Loucy (cell line): ENCODE results near the gene GAST.

ENCODE experiments used
- H2AFZ ChIP-seq: fragments of 200-600 bp; sonication (generic); 2 replicates; pipeline ENCODE4 v1.6.0; 2016; ENCODE audit warnings: antibody characterized with exemption, mild to moderate bottlenecking, low read length, moderate library complexity
- H3F3A ChIP-seq: fragments of 200-600 bp; 2 replicates; pipeline ENCODE4 v1.6.0; 2016; ENCODE audit warnings: antibody characterized with exemption, low read depth, mild to moderate bottlenecking
- H3K27me3 ChIP-seq: fragments of 200-600 bp; sonication (generic); 2 replicates; pipeline ENCODE4 v1.6.1; 2014; ENCODE audit warnings: low read length, mild to moderate bottlenecking; ENCODE audit not compliant: insufficient read depth, poor library complexity, severe bottlenecking
- H3K36me3 ChIP-seq: fragments of 200-600 bp; sonication (generic); 2 replicates; pipeline ENCODE4 v1.6.1; 2016; ENCODE audit warnings: low read length; ENCODE audit not compliant: insufficient read depth
- H3K4me1 ChIP-seq: fragments of 200-600 bp; sonication (generic); 2 replicates; pipeline ENCODE4 v1.5.1; 2014; ENCODE audit warnings: low read length, mild to moderate bottlenecking; ENCODE audit not compliant: insufficient read depth, poor library complexity, severe bottlenecking
- H3K4me2 ChIP-seq: fragments of 200-600 bp; sonication (generic); 2 replicates; pipeline ENCODE4 v1.6.0; 2014; ENCODE audit warnings: antibody characterized with exemption, low read length, low read depth, mild to moderate bottlenecking; ENCODE audit not compliant: poor library complexity, severe bottlenecking
- H3K4me3 ChIP-seq: fragments of 200-600 bp; sonication (generic); 2 replicates; pipeline ENCODE4 v1.5.1; 2014; ENCODE audit warnings: low read length, mild to moderate bottlenecking, mixed read lengths; ENCODE audit not compliant: poor library complexity, severe bottlenecking
- H3K79me2 ChIP-seq: fragments of 200-600 bp; sonication (generic); 2 replicates; pipeline ENCODE4 v1.6.1; 2014; ENCODE audit warnings: low read length; ENCODE audit not compliant: insufficient read depth
- H3K9ac ChIP-seq: fragments of 200-600 bp; sonication (generic); 2 replicates; pipeline ENCODE4 v1.6.0; 2014; ENCODE audit warnings: mild to moderate bottlenecking, low read depth, low read length, moderate library complexity; ENCODE audit not compliant: poor library complexity, severe bottlenecking
- H3K9me2 ChIP-seq: fragments of 200-600 bp; sonication (generic); replicated peaks from 2 replicates; pipeline ENCODE4 v1.6.1; 2016; ENCODE audit warnings: low read depth, low read length, mixed read lengths
- H3K9me3 ChIP-seq: fragments of 200-600 bp; sonication (generic); 2 replicates; pipeline ENCODE4 v1.6.1; 2014; ENCODE audit warnings: mild to moderate bottlenecking, antibody characterized with exemption, low read length, low read depth; ENCODE audit not compliant: insufficient read depth
- H4K20me1 ChIP-seq: fragments of 200-600 bp; sonication (generic); 2 replicates; pipeline ENCODE4 v1.6.0; 2014; ENCODE audit warnings: antibody characterized with exemption, low read length, mild to moderate bottlenecking; ENCODE audit not compliant: insufficient read depth, poor library complexity, severe bottlenecking
- EZH2phosphoT487 ChIP-seq: fragments of 200-600 bp; IDR thresholded peaks from 2 replicates; pipeline ENCODE4 v1.6.1; 2018; ENCODE audit warnings: antibody characterized with exemption, mild to moderate bottlenecking, moderate library complexity, borderline replicate concordance
- TF ChIP-seq, protein P1 (sequence below): fragments of 200-600 bp; sonication (generic); conservative IDR thresholded peaks from 2 replicates; pipeline ENCODE4 v1.5.1; 2014; ENCODE audit warnings: mild to moderate bottlenecking, antibody characterized with exemption, low read length

Gene GAST

DNA sequence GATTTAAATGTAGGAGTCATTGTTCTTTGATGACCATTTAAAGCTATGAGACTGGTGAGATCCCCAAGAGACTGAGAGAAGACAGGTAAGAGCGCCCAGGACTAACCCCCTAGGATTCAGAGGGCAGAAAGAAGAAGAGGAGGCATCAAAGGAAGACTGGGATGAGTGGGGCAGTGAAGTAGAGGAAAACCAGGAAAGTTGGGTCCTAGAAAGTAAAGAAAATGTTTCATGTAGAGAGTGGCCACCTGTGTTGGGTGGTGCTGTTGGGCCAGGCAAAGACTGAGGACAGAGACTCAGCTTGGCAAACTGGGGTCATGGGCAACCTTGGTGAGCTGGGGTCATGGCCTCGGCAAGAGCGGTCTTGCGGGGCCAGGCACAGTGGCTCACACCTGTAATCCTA is 23.6 kb downstream of the GAST start:
- no peak overlapping the region for H3K4me2 ChIP-seq
- no peaks in the 10 kb centered on the region for H3K36me3 ChIP-seq
- TF ChIP-seq EZH2phosphoT487 = no peak
- TF ChIP-seq, protein P1, sequence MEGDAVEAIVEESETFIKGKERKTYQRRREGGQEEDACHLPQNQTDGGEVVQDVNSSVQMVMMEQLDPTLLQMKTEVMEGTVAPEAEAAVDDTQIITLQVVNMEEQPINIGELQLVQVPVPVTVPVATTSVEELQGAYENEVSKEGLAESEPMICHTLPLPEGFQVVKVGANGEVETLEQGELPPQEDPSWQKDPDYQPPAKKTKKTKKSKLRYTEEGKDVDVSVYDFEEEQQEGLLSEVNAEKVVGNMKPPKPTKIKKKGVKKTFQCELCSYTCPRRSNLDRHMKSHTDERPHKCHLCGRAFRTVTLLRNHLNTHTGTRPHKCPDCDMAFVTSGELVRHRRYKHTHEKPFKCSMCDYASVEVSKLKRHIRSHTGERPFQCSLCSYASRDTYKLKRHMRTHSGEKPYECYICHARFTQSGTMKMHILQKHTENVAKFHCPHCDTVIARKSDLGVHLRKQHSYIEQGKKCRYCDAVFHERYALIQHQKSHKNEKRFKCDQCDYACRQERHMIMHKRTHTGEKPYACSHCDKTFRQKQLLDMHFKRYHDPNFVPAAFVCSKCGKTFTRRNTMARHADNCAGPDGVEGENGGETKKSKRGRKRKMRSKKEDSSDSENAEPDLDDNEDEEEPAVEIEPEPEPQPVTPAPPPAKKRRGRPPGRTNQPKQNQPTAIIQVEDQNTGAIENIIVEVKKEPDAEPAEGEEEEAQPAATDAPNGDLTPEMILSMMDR = no peak
- no peaks in the 10 kb centered on the region for H3K79me2 ChIP-seq
- H3K9me2 ChIP-seq = no peaks in the 10 kb centered on the region
- no peak overlapping the region for H3K4me3 ChIP-seq
- no peak overlapping the region for H2AFZ ChIP-seq
- H3K9me3 ChIP-seq = no peaks in the 10 kb centered on the region
- H3K27me3 ChIP-seq = no peaks in the 10 kb centered on the region
- H3K4me1 ChIP-seq = peaks cover 4% of the 10 kb centered on the region
- H3K9ac ChIP-seq = no peak overlapping the region
- no peaks in the 10 kb centered on the region for H4K20me1 ChIP-seq
- H3F3A ChIP-seq = no peaks in the 10 kb centered on the region

DNA sequence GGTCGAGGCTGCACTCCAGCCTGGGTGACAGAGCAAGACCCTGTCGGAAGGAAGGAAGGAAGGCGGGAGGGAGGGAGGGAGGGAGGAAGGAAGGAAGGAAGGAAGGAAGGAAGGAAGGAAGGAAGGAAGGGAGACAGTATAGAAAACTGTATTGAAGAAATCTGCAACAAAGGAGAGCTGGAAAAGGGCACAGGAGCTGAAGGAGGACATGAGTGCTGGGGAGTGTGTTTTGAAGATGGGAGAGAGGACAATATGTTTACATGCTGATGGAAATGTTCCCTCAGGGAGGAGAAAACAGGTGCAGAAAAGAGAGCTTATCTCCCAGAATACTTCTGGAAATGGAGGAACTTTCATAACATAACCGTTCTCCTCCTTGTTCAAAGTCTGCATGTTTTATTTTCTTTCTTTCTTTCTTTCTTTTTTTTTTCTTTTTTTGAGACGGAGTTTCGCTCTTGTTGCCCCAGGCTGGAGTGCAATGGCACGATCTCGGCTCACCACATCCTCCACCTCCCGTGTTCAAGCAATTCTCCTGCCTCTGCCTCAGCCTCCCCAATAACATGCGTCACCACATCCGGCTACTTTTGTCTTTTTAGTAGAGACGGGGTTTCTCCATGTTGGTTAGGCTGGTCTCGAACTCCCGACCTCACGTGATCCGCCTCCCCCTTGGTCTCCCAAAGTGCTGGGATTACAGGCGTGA is 25.0 kb downstream of the GAST start:
- no peaks in the 10 kb centered on the region for H4K20me1 ChIP-seq
- no peaks in the 10 kb centered on the region for H3F3A ChIP-seq
- no peaks in the 10 kb centered on the region for H3K27me3 ChIP-seq
- no peaks in the 10 kb centered on the region for H3K9me2 ChIP-seq
- TF ChIP-seq EZH2phosphoT487 = no peak
- TF ChIP-seq, protein P1 = no peak
- H2AFZ ChIP-seq = peak overlapping the region; percentile 94
- no peaks in the 10 kb centered on the region for H3K9me3 ChIP-seq
- H3K9ac ChIP-seq = no peak overlapping the region
- no peaks in the 10 kb centered on the region for H3K79me2 ChIP-seq
- peaks cover 4% of the 10 kb centered on the region for H3K4me1 ChIP-seq
- H3K4me3 ChIP-seq = no peak overlapping the region
- H3K36me3 ChIP-seq = no peaks in the 10 kb centered on the region
- peak overlapping the region; percentile 23 for H3K4me2 ChIP-seq

DNA sequence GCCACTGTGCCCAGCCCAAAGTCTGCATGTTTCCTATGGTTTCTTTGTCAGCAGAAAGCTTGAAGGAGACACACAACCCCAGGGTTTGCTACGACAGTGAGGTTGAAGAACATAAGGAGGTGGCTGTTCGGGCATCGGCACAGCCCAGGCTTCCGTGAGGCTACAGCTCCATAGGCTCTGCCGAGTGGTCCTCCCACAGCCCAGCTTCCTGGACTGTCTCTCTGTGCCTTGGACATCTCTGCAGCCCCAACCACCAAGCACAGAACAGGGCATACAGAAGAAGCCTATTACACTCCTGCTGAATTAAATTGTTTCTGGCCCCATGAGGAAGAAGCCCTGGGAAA is 25.5 kb downstream of the GAST start:
- Histone ChIP-seq H2AFZ (peak overlapping the region; percentile 94), H3K4me1 (peaks cover 4% of the 10 kb centered on the region), H3K9me2 (no peaks in the 10 kb centered on the region), H4K20me1 (no peaks in the 10 kb centered on the region), H3K4me2 (peak overlapping the region; percentile 23), H3K4me3 (no peak overlapping the region), H3K9ac (no peak overlapping the region), H3K36me3 (no peaks in the 10 kb centered on the region), H3K27me3 (no peaks in the 10 kb centered on the region), H3K9me3 (no peaks in the 10 kb centered on the region), H3F3A (no peaks in the 10 kb centered on the region), H3K79me2 (no peaks in the 10 kb centered on the region)
- TF ChIP-seq, protein P1 = no peak
- no peak for TF ChIP-seq EZH2phosphoT487
